ENCODE results near the gene PRKCE.
A peak's percentile ranks its signal among the peaks of the same experiment; 100 is the strongest.

PRKCE gene

GRCh38 chr2:45674035-45674816 is 22.8 kb downstream of the PRKCE start:
- H3K4me3 ChIP-seq (ENCODE audit: control insufficient read depth, low read depth, low read length) = no peak overlapping the region
- DNase-seq (ENCODE audit: low read depth) = peak; percentile 56
- TF ChIP-seq CTCF (conservative IDR thresholded peaks at IDR 0.05; ENCODE audit: control insufficient read depth, insufficient read depth, low read depth, low read length) = no peak

DNA sequence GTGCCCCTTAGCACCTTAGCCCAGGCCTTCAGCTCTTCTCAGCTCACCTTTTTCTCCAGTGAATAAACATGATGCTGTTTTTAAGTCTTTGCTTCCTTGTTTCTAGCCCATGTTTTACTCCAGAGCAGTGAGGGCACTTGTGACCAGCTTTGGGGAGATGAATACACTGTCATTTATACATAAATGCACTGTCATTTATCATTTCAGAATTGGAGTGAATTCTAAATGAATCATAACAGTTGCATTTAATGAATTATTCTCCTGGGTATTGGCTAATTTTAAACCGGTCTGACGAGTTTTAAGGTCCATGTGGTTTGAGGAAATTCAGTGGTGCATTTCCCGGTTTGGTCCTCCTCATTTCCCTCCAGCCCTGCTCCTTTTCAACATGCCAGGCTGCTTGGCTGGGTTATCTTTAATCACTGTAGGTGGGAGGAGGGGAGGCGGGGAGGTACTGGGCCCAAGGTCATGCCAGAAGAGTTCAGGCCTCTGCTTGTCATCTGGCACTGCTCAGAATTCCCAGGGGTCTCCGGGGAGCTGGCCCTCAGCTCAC is 23.9 kb downstream of the PRKCE start:
- DNase-seq (ENCODE audit: low read depth) = peak; percentile 77
- TF ChIP-seq CTCF (conservative IDR thresholded peaks at IDR 0.05; ENCODE audit: control insufficient read depth, insufficient read depth, low read depth, low read length) = no peak
- no peak overlapping the region for H3K4me3 ChIP-seq (ENCODE audit: control insufficient read depth, low read depth, low read length)

GRCh38 chr2:45676088-45676487 is 24.6 kb downstream of the PRKCE start:
- H3K4me3 ChIP-seq (ENCODE audit: control insufficient read depth, low read depth, low read length) = no peak overlapping the region
- no peak for DNase-seq (ENCODE audit: low read depth)
- TF ChIP-seq CTCF (conservative IDR thresholded peaks at IDR 0.05; ENCODE audit: control insufficient read depth, insufficient read depth, low read depth, low read length) = no peak

- H3K4me3 ChIP-seq (ENCODE audit: control insufficient read depth, low read depth, low read length) = no peak overlapping the region
- no peak for DNase-seq (ENCODE audit: low read depth)
- no peak for TF ChIP-seq CTCF (conservative IDR thresholded peaks at IDR 0.05; ENCODE audit: control insufficient read depth, insufficient read depth, low read depth, low read length)
Measured at GRCh38 chr2:45678791-45679348, 27.4 kb downstream of the PRKCE start.

- DNase-seq (ENCODE audit: low read depth) = no peak
- H3K4me3 ChIP-seq (ENCODE audit: control insufficient read depth, low read depth, low read length) = no peak overlapping the region
- TF ChIP-seq CTCF (conservative IDR thresholded peaks at IDR 0.05; ENCODE audit: control insufficient read depth, insufficient read depth, low read depth, low read length) = no peak
Measured at GRCh38 chr2:45680351-45680967, 29.0 kb downstream of the PRKCE start.

DNA sequence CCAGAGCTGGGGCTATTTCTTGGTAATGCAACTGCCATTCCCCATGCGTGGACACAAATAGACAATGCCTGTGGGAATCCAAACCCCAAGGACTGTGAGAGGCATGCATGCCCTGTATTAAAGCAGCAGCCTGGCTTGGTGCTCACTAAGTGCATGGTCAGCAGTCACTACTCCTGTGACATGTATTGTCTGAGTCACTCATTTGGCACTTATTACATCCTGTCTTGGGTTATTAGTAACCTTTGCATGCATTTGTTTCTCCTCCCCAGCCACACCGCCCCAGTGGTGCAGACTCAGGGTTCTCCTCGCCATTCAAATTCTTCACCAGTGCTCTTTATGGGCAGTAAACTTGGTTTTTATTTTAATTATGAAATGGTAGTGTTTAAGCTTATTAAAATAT is 30.2 kb downstream of the PRKCE start:
- H3K4me3 ChIP-seq (ENCODE audit: control insufficient read depth, low read depth, low read length) = no peak overlapping the region
- no peak for TF ChIP-seq CTCF (conservative IDR thresholded peaks at IDR 0.05; ENCODE audit: control insufficient read depth, insufficient read depth, low read depth, low read length)
- DNase-seq (ENCODE audit: low read depth) = peak; percentile 94
